A673 (cell line): ENCODE results near the gene FMNL1. TPM values are rescaled to one million over a fixed set of nuclear protein-coding genes. Genes with fewer than 3 reads are reported as not detected.

Experiments
- BruUV-seq: library from RNA; stranded (reverse); fragments of 400-500 nt; replicated peaks from 2 replicates; lab custom pipeline; 2021; lab: Mats Ljungman, UMichigan
- CTCF ChIA-PET: fragments of 300-600 bp; sonication (Branson Sonifier 250); formaldehyde crosslinking; loops from one replicate; lab custom pipeline; 2022; ENCODE audit warnings: antibody characterized with exemption; lab: Charles Lee
- POLR2A ChIA-PET: fragments of 300-600 bp; sonication (Branson Sonifier 250); formaldehyde crosslinking; loops from one replicate; lab custom pipeline; 2022; ENCODE audit warnings: antibody characterized with exemption; ENCODE audit not compliant: low non-redundant PET; lab: Charles Lee
- DNase-seq: peaks from one replicate; pipeline ENCODE4 v3.0.0-alpha.2; 2015; ENCODE audit warnings: low spot score
- H3K27ac ChIP-seq: fragments of 200-600 bp; sonication (generic); 2 replicates; pipeline ENCODE4 v1.5.1; 2016; ENCODE audit warnings: mixed run types, low read depth, mild to moderate bottlenecking, mixed read lengths, antibody characterized with exemption, low read length; ENCODE audit not compliant: poor library complexity, severe bottlenecking
- H3K27me3 ChIP-seq: fragments of 200-600 bp; sonication (generic); replicated peaks from 2 replicates; pipeline ENCODE4 v1.6.1; 2017; ENCODE audit warnings: mixed run types, low read depth, mild to moderate bottlenecking, mixed read lengths, antibody characterized with exemption, low read length; ENCODE audit not compliant: insufficient read depth, poor library complexity
- H3K36me3 ChIP-seq: fragments of 200-600 bp; sonication (generic); 2 replicates; pipeline ENCODE4 v1.6.1; 2016; ENCODE audit warnings: mixed run types, mild to moderate bottlenecking, mixed read lengths, antibody characterized with exemption, low read length; ENCODE audit not compliant: insufficient read depth, poor library complexity, severe bottlenecking
- H3K4me1 ChIP-seq: fragments of 200-600 bp; sonication (generic); 2 replicates; pipeline ENCODE4 v1.6.1; 2017; ENCODE audit warnings: mixed run types, mild to moderate bottlenecking, mixed read lengths, antibody characterized with exemption, low read length; ENCODE audit not compliant: insufficient read depth, poor library complexity, severe bottlenecking
- H3K4me3 ChIP-seq: fragments of 200-600 bp; sonication (generic); 2 replicates; pipeline ENCODE4 v1.5.1; 2016; ENCODE audit warnings: low read depth, mixed run types, mild to moderate bottlenecking, mixed read lengths, low read length; ENCODE audit not compliant: poor library complexity, severe bottlenecking
- H3K9me3 ChIP-seq: fragments of 200-600 bp; sonication (generic); 2 replicates; pipeline ENCODE4 v1.6.1; 2016; ENCODE audit warnings: mixed run types, low read depth, mild to moderate bottlenecking, mixed read lengths, antibody characterized with exemption, low read length; ENCODE audit not compliant: poor library complexity, severe bottlenecking
- EZH2 ChIP-seq: fragments of 200-600 bp; sonication (generic); IDR thresholded peaks from 2 replicates; pipeline ENCODE4 v1.6.1; 2017; ENCODE audit warnings: borderline replicate concordance, low read depth, mild to moderate bottlenecking, mixed read lengths, antibody characterized with exemption, low read length; ENCODE audit not compliant: poor library complexity, severe bottlenecking
- intact Hi-C: fragments of 100-400 bp; cut with micrococcal nuclease; formaldehyde crosslinking; loops from one replicate; pipeline ENCODE4 v1.10.0; 2022; ENCODE audit not compliant: unreplicated experiment
- total RNA-seq: library from RNA; stranded (reverse); gene quantifications from 2 replicates; pipeline ENCODE4 v1.2.3, GENCODE V29; 2021
- TF ChIP-seq, protein P1 (sequence below): fragments of 300-800, 200-600 bp; sonication (generic); conservative IDR thresholded peaks from 2 replicates; pipeline ENCODE4 v1.5.1; 2017; ENCODE audit warnings: low read depth, mild to moderate bottlenecking, antibody characterized with exemption, low read length, moderate library complexity, mixed read lengths

The FMNL1 gene
- total RNA-seq, 1 experiment from 2014 or later: 1.0 TPM

DNA sequence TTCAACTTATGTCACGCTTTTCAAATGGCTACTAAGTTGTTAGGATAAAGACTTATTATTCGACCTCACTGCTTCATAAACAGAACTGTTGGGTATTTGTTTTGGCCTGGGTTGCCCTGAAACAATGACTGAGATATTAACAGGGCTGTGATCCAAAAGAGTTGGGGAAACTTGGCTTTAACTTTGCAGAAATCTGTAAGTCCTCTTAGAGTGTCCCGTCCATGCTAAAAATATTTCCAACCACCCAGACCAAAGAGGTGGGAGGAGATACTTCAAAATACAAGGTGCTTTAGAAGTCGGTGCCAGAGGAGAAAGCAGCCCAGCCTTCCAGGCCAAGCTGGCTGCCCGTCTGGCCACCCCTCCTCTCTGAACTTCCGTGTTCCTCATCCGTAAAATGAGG, 56.3 kb downstream of the FMNL1 start:
- Histone ChIP-seq H3K4me1 (peaks cover 4% of the 10 kb centered on the region), H3K27me3 (no peaks in the 10 kb centered on the region), H3K4me3 (no peak overlapping the region), H3K27ac (no peak overlapping the region), H3K9me3 (no peaks in the 10 kb centered on the region), H3K36me3 (no peaks in the 10 kb centered on the region)
- DNase-seq: no peak
- POLR2A ChIA-PET: interaction anchor here (0.6 kb wide), 2 partner anchors 38 to 77 kb away, joined by 3 to 5 read pairs; no protein-coding TSS in a partner anchor
- CTCF ChIA-PET: interaction anchor here (1.7 kb wide), 1 partner anchor 107 kb away, joined by 14 read pairs; no protein-coding TSS in a partner anchor
- BruUV-seq: no TSS peak
- intact Hi-C loops: loop anchor here (5.0 kb wide), 1 partner anchor 109 kb away; no protein-coding TSS in a partner anchor
- no peak for TF ChIP-seq EZH2
- TF ChIP-seq, protein P1, sequence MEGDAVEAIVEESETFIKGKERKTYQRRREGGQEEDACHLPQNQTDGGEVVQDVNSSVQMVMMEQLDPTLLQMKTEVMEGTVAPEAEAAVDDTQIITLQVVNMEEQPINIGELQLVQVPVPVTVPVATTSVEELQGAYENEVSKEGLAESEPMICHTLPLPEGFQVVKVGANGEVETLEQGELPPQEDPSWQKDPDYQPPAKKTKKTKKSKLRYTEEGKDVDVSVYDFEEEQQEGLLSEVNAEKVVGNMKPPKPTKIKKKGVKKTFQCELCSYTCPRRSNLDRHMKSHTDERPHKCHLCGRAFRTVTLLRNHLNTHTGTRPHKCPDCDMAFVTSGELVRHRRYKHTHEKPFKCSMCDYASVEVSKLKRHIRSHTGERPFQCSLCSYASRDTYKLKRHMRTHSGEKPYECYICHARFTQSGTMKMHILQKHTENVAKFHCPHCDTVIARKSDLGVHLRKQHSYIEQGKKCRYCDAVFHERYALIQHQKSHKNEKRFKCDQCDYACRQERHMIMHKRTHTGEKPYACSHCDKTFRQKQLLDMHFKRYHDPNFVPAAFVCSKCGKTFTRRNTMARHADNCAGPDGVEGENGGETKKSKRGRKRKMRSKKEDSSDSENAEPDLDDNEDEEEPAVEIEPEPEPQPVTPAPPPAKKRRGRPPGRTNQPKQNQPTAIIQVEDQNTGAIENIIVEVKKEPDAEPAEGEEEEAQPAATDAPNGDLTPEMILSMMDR: no peak

DNA sequence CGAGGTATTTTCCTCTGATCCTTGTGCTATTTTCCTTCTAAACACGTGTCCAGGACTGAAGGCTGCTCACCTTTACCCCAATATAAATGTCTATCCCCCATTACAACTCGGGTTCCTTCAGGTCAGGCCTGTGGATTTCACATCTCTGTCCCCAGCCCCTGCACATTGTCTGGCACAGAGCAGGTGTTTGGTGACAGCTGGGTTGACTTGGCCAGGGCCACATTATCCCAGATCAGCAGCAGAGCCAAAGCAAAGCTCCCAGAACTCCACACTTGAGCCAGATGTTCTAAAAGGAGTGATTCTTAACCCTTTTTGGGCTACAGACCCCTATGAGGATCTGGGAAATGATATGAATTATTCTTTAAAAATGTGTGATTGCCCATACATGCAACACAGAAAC, 58.2 kb downstream of the FMNL1 start:
- H3K36me3 ChIP-seq: no peaks in the 10 kb centered on the region
- no peak for DNase-seq
- CTCF ChIA-PET: no interaction called here
- H3K27ac ChIP-seq: no peak overlapping the region
- peaks cover 4% of the 10 kb centered on the region for H3K4me1 ChIP-seq
- H3K4me3 ChIP-seq: no peak overlapping the region
- H3K9me3 ChIP-seq: no peaks in the 10 kb centered on the region
- TF ChIP-seq EZH2: no peak
- TF ChIP-seq, protein P1: no peak
- intact Hi-C loops: loop anchor here (5.0 kb wide), 1 partner anchor 107 kb away; no protein-coding TSS in a partner anchor
- POLR2A ChIA-PET: no interaction called here
- no TSS peak for BruUV-seq
- H3K27me3 ChIP-seq: no peaks in the 10 kb centered on the region

DNA sequence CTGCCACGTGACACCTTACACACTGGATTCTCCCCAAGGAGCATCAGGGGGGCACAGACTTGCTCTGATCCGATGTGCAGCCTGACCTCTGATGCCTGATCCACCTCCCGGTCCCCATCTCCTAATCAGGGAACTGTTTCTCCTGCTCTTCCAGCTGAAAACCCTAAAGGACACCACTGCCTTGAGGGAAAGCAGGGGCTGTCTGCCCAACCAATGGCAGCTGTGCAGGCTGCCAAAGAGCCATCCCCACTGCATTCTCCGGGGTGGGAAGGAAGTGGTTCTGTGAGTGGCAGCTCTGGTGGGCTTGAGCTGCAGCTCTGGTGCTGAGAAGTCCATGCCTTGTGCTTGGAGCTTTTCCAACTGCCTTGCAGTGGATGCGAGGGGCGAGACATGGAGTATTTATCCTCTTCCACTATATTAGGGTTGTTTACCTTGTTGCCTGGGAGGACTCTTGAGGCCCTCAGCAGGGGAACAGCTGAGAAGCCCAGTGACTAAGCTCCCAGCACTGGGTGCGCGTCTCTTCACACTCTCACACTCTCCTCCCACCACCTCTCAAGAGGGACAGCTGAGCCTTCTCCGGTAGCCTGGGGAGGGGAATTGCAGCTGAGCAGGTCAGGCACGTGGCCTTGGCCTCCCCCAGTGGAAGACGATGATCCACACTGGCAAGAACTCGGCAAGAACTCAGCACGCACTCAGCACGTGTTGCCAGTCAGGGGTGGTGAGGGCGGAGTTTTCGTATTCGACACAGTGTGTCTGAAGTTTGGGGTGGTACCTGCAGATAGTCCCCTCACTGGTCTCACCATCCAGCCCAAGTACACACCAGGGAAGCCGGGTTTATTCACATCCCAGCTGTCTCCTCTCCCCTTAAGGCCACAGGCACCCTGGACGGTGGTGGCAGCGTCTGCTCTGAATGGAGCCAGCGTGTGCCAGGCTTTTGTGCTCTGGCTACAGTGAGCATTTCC, 61.3 kb downstream of the FMNL1 start:
- BruUV-seq: no TSS peak
- intact Hi-C loops: no loop called here
- DNase-seq: no peak
- CTCF ChIA-PET: no interaction called here
- Histone ChIP-seq H3K27ac (no peak overlapping the region), H3K36me3 (no peaks in the 10 kb centered on the region), H3K4me3 (no peak overlapping the region), H3K27me3 (no peaks in the 10 kb centered on the region), H3K4me1 (no peaks in the 10 kb centered on the region), H3K9me3 (no peaks in the 10 kb centered on the region)
- TF ChIP-seq EZH2: no peak
- TF ChIP-seq, protein P1: no peak
- POLR2A ChIA-PET: no interaction called here
